Panc1 (cell line): ENCODE results near the gene SH2D2A. TPM values are rescaled to one million over a fixed set of nuclear protein-coding genes. Genes with fewer than 3 reads are reported as not detected.

Experiments used
- ATAC-seq: fragments of 200-7000 bp; cut with Tn5 transposase; 2 replicates; pipeline ENCODE4 v1.9.1; 2020; ENCODE audit warnings: mild to moderate bottlenecking, moderate library complexity
- BruUV-seq: library from RNA; stranded (reverse); fragments of 400-500 nt; replicated peaks from 2 replicates; lab custom pipeline; 2021; lab: Mats Ljungman, UMichigan
- CTCF ChIA-PET: fragments of 300-600 bp; sonication (Branson Sonifier 250); formaldehyde crosslinking; loops from one replicate; lab custom pipeline; 2022; ENCODE audit warnings: antibody characterized with exemption; lab: Charles Lee
- POLR2A ChIA-PET: fragments of 300-600 bp; sonication (Branson Sonifier 250); formaldehyde crosslinking; loops from one replicate; lab custom pipeline; 2022; ENCODE audit warnings: antibody characterized with exemption; lab: Charles Lee
- DNase-seq: peaks from one replicate; pipeline ENCODE4 v3.0.0-alpha.2; 2010; ENCODE audit warnings: low read depth, low spot score
- H3K27ac ChIP-seq: 2 replicates; pipeline ENCODE4 v1.5.1; 2011; ENCODE audit warnings: mild to moderate bottlenecking, low read length, inconsistent platforms
- H3K27me3 ChIP-seq: fragments of 200-500 bp; sonication (Bioruptor generic); 2 replicates; pipeline ENCODE4 v1.6.0; 2014; ENCODE audit warnings: low read length, inconsistent platforms; ENCODE audit not compliant: control insufficient read depth, insufficient read depth
- H3K36me3 ChIP-seq: fragments of 200-500 bp; sonication (Bioruptor generic); 2 replicates; pipeline ENCODE4 v1.5.1; 2014; ENCODE audit warnings: inconsistent platforms, mild to moderate bottlenecking, low read length, moderate library complexity; ENCODE audit not compliant: control insufficient read depth, insufficient read depth
- H3K4me1 ChIP-seq: 2 replicates; pipeline ENCODE4 v1.5.1; 2011; ENCODE audit warnings: inconsistent platforms, mild to moderate bottlenecking, low read length, moderate library complexity; ENCODE audit not compliant: control insufficient read depth, insufficient read depth
- H3K4me3 ChIP-seq, 2 experiments: 2 replicates each; pipeline ENCODE4 v1.5.1; 2011 to 2012; ENCODE audit warnings: low read depth in 2 of 2, low read length in 2 of 2, mild to moderate bottlenecking in 2 of 2, inconsistent platforms in 1 of 2, moderate library complexity in 1 of 2
- H3K9me3 ChIP-seq: fragments of 200-500 bp; sonication (Bioruptor generic); 2 replicates; pipeline ENCODE4 v1.5.1; 2014; ENCODE audit warnings: low read depth, mild to moderate bottlenecking, inconsistent platforms, low read length, moderate library complexity; ENCODE audit not compliant: control insufficient read depth, insufficient read depth
- POLR2AphosphoS5 ChIP-seq: IDR thresholded peaks from 2 replicates; pipeline ENCODE4 v1.6.1; 2012; ENCODE audit warnings: mild to moderate bottlenecking, low read depth, low read length, moderate library complexity
- SIN3A ChIP-seq: IDR thresholded peaks from 2 replicates; pipeline ENCODE4 v1.6.1; 2012; ENCODE audit warnings: low read depth, mild to moderate bottlenecking, low read length, moderate library complexity, borderline replicate concordance; ENCODE audit not compliant: insufficient read depth
- TCF7L2 ChIP-seq: IDR thresholded peaks from 2 replicates; pipeline ENCODE4 v1.6.1; 2011; ENCODE audit warnings: mild to moderate bottlenecking, low read depth, low read length, inconsistent platforms
- in situ Hi-C: cut with HindIII; loops from 2 replicates; pipeline ENCODE4 v1.10.0; 2016; ENCODE audit warnings: low sequenced_read_pairs, low pct_unique_long_range_greater_than_20kb
- intact Hi-C: fragments of 100-400 bp; cut with micrococcal nuclease; formaldehyde crosslinking; loops from one replicate; pipeline ENCODE4 v1.10.0; 2022; ENCODE audit not compliant: unreplicated experiment
- total RNA-seq: library from RNA; stranded (reverse); gene quantifications from one replicate; pipeline ENCODE4 v1.2.1, GENCODE V29; 2021; ENCODE audit not compliant: unreplicated experiment
- TF ChIP-seq, protein P1 (sequence below): fragments of 450-650 bp; IDR thresholded peaks from 2 replicates; pipeline ENCODE4 v1.5.1; 2017; ENCODE audit warnings: mild to moderate bottlenecking
- TF ChIP-seq, protein P2 (sequence below), 2 experiments: IDR thresholded peaks; 2 replicates each; pipeline ENCODE4 v1.6.1; 2011 to 2012; ENCODE audit warnings: low read depth in 2 of 2, control low read depth in 1 of 2, low read length in 1 of 2, mild to moderate bottlenecking in 1 of 2, moderate library complexity in 1 of 2; ENCODE audit not compliant: insufficient read depth in 1 of 2

Gene SH2D2A
- total RNA-seq, 1 experiment from 2014 or later = 0.69 TPM

DNA sequence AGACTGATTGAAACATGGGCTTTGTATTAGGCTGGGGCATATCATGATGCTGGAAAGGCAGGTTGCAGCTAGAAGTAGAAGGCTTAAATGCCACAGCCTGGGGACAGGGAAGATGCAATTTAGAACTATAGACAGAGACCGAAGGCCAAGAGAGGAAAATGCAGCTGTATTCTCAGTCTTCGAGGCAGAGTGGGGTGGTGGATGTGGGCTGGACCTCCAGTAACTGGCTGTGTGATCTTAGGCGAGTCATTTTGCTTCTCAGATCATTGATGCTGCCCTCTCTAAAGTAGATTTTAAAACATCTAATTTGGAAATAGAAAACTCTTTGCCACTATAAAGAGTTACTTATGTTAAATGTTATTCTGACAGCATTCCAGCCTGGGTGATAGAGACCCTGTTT, 17.7 kb upstream of the SH2D2A start:
- DNase-seq (no peak), ATAC-seq (no peak)
- no peaks in the 10 kb centered on the region for H3K36me3 ChIP-seq
- BruUV-seq = no TSS peak
- no peak overlapping the region for H3K4me3 ChIP-seq
- intact Hi-C loops (no loop called here), in situ Hi-C loops (no loop called here)
- H3K4me1 ChIP-seq = no peaks in the 10 kb centered on the region
- POLR2A ChIA-PET = no interaction called here
- no peaks in the 10 kb centered on the region for H3K9me3 ChIP-seq
- peaks cover 9% of the 10 kb centered on the region for H3K27me3 ChIP-seq
- H3K27ac ChIP-seq = no peak overlapping the region
- TF ChIP-seq, protein P1, sequence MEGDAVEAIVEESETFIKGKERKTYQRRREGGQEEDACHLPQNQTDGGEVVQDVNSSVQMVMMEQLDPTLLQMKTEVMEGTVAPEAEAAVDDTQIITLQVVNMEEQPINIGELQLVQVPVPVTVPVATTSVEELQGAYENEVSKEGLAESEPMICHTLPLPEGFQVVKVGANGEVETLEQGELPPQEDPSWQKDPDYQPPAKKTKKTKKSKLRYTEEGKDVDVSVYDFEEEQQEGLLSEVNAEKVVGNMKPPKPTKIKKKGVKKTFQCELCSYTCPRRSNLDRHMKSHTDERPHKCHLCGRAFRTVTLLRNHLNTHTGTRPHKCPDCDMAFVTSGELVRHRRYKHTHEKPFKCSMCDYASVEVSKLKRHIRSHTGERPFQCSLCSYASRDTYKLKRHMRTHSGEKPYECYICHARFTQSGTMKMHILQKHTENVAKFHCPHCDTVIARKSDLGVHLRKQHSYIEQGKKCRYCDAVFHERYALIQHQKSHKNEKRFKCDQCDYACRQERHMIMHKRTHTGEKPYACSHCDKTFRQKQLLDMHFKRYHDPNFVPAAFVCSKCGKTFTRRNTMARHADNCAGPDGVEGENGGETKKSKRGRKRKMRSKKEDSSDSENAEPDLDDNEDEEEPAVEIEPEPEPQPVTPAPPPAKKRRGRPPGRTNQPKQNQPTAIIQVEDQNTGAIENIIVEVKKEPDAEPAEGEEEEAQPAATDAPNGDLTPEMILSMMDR = no peak
- TF ChIP-seq TCF7L2 = no peak
- TF ChIP-seq SIN3A = no peak
- no peak for TF ChIP-seq POLR2AphosphoS5
- TF ChIP-seq, protein P2, sequence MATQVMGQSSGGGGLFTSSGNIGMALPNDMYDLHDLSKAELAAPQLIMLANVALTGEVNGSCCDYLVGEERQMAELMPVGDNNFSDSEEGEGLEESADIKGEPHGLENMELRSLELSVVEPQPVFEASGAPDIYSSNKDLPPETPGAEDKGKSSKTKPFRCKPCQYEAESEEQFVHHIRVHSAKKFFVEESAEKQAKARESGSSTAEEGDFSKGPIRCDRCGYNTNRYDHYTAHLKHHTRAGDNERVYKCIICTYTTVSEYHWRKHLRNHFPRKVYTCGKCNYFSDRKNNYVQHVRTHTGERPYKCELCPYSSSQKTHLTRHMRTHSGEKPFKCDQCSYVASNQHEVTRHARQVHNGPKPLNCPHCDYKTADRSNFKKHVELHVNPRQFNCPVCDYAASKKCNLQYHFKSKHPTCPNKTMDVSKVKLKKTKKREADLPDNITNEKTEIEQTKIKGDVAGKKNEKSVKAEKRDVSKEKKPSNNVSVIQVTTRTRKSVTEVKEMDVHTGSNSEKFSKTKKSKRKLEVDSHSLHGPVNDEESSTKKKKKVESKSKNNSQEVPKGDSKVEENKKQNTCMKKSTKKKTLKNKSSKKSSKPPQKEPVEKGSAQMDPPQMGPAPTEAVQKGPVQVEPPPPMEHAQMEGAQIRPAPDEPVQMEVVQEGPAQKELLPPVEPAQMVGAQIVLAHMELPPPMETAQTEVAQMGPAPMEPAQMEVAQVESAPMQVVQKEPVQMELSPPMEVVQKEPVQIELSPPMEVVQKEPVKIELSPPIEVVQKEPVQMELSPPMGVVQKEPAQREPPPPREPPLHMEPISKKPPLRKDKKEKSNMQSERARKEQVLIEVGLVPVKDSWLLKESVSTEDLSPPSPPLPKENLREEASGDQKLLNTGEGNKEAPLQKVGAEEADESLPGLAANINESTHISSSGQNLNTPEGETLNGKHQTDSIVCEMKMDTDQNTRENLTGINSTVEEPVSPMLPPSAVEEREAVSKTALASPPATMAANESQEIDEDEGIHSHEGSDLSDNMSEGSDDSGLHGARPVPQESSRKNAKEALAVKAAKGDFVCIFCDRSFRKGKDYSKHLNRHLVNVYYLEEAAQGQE (IDR thresholded peaks at IDR 0.05; ENCODE audit: insufficient read depth in 1 of 2, low read depth in 2 of 2, low read length in 1 of 2) = no peak
- CTCF ChIA-PET = interaction anchor here (0.5 to 0.6 kb wide), 2 partner anchors 8 to 25 kb away, joined by 4 to 7 read pairs; no protein-coding TSS in a partner anchor

DNA sequence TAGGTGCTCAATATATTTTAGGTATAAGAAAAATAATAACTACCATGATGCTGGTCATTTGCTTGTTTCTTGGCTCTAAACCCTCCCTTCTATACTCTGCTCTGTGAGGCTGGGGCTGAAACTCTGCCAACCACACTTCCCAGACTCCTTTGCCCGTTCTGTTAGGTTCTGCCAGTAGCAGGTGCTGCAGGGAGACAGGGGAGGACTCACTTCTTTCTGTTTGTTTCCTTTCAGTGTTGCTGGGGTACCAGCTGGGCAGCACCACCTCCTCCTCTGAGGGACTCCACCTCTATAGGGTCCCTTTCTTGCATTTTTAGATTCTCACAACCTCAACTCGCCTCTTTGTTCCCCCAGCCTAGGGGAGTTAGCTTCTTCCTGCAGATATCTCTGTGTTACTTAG, 17.0 kb upstream of the SH2D2A start:
- POLR2A ChIA-PET = no interaction called here
- Histone ChIP-seq H3K27me3 (peaks cover 9% of the 10 kb centered on the region), H3K4me3 (no peak overlapping the region), H3K9me3 (no peaks in the 10 kb centered on the region), H3K36me3 (no peaks in the 10 kb centered on the region), H3K27ac (no peak overlapping the region), H3K4me1 (no peaks in the 10 kb centered on the region)
- intact Hi-C loops = no loop called here
- in situ Hi-C loops = no loop called here
- DNase-seq = no peak
- ATAC-seq = no peak
- TF ChIP-seq, protein P2 (IDR thresholded peaks at IDR 0.05; ENCODE audit: insufficient read depth in 1 of 2, low read depth in 2 of 2, low read length in 1 of 2) = no peak
- TF ChIP-seq POLR2AphosphoS5 = no peak
- no peak for TF ChIP-seq SIN3A
- TF ChIP-seq, protein P1 = no peak
- no peak for TF ChIP-seq TCF7L2
- no TSS peak for BruUV-seq
- CTCF ChIA-PET = interaction anchor here (0.6 to 0.7 kb wide), 3 partner anchors 10 to 378 kb away, joined by 4 to 7 read pairs (median 4); no protein-coding TSS in a partner anchor
